ENCODE data around the gene MICU1. TPM values are rescaled to one million over a fixed set of nuclear protein-coding genes. Genes with fewer than 3 reads are reported as not detected.
"Not testable (repeated sequence)": the region's sequence is repeated elsewhere in the genome, so short reads cannot be mapped to it uniquely, and the experiment has no call there.

Gene MICU1
- polyA plus RNA-seq, 1 experiment, result 40.4 TPM

DNA sequence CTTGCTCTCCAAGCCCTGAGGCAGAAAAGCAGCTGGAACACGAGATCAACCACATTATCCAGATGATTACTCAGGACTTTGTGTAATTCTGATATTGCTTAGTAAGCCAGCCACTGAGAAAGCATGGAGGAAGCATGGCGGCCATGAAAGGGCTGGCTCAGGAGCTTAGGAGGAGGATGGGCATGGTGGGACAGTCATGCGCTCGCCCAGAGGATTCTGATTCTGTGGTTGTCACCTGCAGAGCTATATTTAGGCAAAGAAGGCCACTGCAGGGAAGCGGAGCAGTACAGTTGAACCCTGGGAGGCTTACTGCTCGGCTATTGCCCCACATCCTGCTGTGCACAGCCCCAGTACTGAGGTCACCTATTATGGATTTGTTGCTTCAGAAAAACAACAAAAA, 142.4 kb downstream of the MICU1 start:
- Histone ChIP-seq H3K4me3 (ENCODE audit: low read depth, low read length) (no peak overlapping the region), H3K27me3 (ENCODE audit: control insufficient read depth, insufficient read depth, low read length) (no peaks in the 10 kb centered on the region), H3K36me3 (ENCODE audit: control insufficient read depth, insufficient read depth, low read length) (no peaks in the 10 kb centered on the region; the same call in 1 of the 2 replicates)
- DNase-seq (ENCODE audit: low read depth), result no peak
- ChIA-PET POLR2A (no interaction called here), CTCF (interaction anchor here (1.0 kb wide), 1 partner anchor 351 kb away, joined by 3 read pairs; no protein-coding TSS in a partner anchor)
- TF ChIP-seq, protein P1, sequence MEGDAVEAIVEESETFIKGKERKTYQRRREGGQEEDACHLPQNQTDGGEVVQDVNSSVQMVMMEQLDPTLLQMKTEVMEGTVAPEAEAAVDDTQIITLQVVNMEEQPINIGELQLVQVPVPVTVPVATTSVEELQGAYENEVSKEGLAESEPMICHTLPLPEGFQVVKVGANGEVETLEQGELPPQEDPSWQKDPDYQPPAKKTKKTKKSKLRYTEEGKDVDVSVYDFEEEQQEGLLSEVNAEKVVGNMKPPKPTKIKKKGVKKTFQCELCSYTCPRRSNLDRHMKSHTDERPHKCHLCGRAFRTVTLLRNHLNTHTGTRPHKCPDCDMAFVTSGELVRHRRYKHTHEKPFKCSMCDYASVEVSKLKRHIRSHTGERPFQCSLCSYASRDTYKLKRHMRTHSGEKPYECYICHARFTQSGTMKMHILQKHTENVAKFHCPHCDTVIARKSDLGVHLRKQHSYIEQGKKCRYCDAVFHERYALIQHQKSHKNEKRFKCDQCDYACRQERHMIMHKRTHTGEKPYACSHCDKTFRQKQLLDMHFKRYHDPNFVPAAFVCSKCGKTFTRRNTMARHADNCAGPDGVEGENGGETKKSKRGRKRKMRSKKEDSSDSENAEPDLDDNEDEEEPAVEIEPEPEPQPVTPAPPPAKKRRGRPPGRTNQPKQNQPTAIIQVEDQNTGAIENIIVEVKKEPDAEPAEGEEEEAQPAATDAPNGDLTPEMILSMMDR (IDR thresholded peaks at IDR 0.05; ENCODE audit: insufficient read depth, low read depth, low read length), result no peak

DNA sequence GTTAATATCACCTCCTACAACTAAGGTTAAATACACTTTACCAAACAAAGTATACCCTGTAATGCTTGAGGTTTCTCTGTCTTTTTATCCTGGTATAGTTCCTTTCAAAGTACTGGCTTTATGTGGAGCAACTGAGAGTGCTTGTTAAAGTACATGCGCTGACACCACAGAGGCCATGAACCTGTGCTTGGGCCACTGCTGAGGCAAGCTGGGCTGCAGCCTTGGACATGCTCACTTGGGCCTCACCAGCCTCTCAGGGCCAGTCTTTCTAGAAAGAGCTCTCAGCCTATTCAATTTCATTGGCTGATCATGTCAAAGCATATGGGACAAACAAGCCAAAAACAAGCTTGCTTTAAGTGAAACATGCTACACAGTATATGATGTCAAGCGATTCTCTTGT, 145.0 kb downstream of the MICU1 start:
- CTCF ChIA-PET, result interaction anchor here (1.6 kb wide), 1 partner anchor 11 kb away, joined by 3 read pairs; no protein-coding TSS in a partner anchor
- no peak overlapping the region for H3K4me3 ChIP-seq (ENCODE audit: low read depth, low read length)
- TF ChIP-seq, protein P1 (IDR thresholded peaks at IDR 0.05; ENCODE audit: insufficient read depth, low read depth, low read length), result no peak
- no peak for DNase-seq (ENCODE audit: low read depth)
- POLR2A ChIA-PET, result no interaction called here
- no peaks in the 10 kb centered on the region; the same call in none of the 2 replicates for H3K36me3 ChIP-seq (ENCODE audit: control insufficient read depth, insufficient read depth, low read length)
- no peaks in the 10 kb centered on the region for H3K27me3 ChIP-seq (ENCODE audit: control insufficient read depth, insufficient read depth, low read length)

DNA sequence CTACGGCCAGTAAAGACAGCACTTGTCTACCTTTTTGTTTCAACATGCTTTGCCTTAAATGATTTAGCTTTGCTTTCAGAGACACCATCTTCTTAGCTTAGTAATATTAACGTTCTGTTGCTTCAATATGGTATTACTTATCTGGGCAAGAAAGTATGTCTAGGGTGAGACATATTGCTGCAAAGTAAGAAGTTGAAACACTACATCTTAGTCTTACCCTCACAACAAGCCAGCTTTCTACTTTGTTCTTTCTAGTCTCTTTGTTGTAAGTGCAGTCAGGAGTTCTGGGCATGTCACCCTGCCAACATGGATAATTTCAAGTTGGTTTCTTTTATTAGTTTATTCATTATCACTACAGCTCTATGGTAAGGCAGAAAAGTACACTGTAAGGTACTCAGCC, 148.4 kb downstream of the MICU1 start:
- POLR2A ChIA-PET, result no interaction called here
- CTCF ChIA-PET, result interaction anchor here (0.7 kb wide), 1 partner anchor 125 kb away, joined by 3 read pairs; no protein-coding TSS in a partner anchor
- no peak for DNase-seq (ENCODE audit: low read depth)
- Histone ChIP-seq H3K36me3 (ENCODE audit: control insufficient read depth, insufficient read depth, low read length) (no peaks in the 10 kb centered on the region; the same call in none of the 2 replicates), H3K27me3 (ENCODE audit: control insufficient read depth, insufficient read depth, low read length) (no peaks in the 10 kb centered on the region), H3K4me3 (ENCODE audit: low read depth, low read length) (no peak overlapping the region)
- TF ChIP-seq, protein P1 (IDR thresholded peaks at IDR 0.05; ENCODE audit: insufficient read depth, low read depth, low read length), result no peak

DNA sequence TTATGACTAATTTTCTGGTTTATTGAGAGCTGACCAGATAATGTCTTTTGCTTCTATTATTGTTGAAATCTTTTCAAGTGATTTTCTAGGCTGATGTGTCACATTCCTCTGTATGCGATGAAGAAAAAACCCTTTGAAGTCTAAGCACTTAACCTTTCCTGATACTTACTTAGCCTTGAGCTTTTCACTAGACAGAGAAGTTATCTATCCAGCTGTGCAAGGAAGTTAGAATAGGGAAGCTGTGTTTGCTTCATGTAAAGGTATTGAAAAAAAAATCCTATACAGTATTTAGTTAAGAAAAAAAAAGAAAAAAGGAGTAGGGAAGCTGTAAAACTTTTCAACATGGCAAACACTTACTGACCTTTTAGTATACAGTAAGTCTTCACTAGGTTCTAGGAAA, 153.6 kb downstream of the MICU1 start:
- Histone ChIP-seq H3K4me3 (ENCODE audit: low read depth, low read length) (no peak overlapping the region), H3K36me3 (ENCODE audit: control insufficient read depth, insufficient read depth, low read length) (no peaks in the 10 kb centered on the region; the same call in none of the 2 replicates), H3K27me3 (ENCODE audit: control insufficient read depth, insufficient read depth, low read length) (no peaks in the 10 kb centered on the region)
- no peak for DNase-seq (ENCODE audit: low read depth)
- CTCF ChIA-PET, result interaction anchor here (0.6 to 1.9 kb wide), 2 partner anchors 19 to 85 kb away, joined by 3 to 5 read pairs; no protein-coding TSS in a partner anchor
- TF ChIP-seq, protein P1 (IDR thresholded peaks at IDR 0.05; ENCODE audit: insufficient read depth, low read depth, low read length), result no peak
- POLR2A ChIA-PET, result no interaction called here

DNA sequence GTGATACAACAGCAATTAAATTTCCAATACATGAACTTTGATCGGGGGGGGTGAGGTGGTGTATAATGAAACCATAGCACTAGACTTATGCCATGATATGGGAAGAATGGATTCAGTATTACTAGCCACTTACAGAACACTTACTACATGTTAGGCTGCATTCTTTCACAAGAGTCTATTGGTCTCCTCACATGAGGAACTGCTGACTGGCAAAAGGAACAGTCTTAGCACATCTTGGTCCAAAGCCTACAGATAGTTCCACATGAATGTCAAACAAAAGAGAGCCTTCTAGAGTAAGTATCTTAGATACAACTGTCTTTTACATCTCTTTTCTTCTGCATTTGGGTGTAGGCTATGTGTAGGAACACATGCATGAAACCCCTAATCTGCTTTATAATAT, 155.2 kb downstream of the MICU1 start:
- DNase-seq (ENCODE audit: low read depth), result no peak
- no peak overlapping the region for H3K4me3 ChIP-seq (ENCODE audit: low read depth, low read length)
- no peaks in the 10 kb centered on the region for H3K27me3 ChIP-seq (ENCODE audit: control insufficient read depth, insufficient read depth, low read length)
- POLR2A ChIA-PET, result no interaction called here
- H3K36me3 ChIP-seq (ENCODE audit: control insufficient read depth, insufficient read depth, low read length), result no peaks in the 10 kb centered on the region; the same call in none of the 2 replicates
- CTCF ChIA-PET, result no interaction called here
- TF ChIP-seq, protein P1 (IDR thresholded peaks at IDR 0.05; ENCODE audit: insufficient read depth, low read depth, low read length), result no peak

DNA sequence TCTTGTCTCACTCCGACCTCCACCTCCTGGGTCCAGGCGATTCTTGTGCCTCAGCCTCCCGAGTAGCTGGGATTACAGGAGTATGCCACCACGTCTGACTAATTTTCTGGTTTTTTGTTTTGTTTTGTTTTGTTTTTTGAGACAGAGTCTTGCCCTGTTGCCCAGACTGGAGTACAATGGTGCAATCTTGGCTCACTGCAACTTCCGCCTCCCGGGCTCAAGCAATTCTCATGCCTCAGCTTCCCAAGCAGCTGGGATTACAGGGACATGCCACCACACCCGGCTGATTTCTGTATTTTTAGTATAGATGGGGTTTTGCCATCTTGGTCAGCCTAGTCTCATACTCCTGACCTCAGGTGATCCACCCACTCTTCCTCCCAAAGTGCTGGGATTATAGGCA, 158.8 kb downstream of the MICU1 start:
- H3K27me3 ChIP-seq (ENCODE audit: control insufficient read depth, insufficient read depth, low read length); POLR2A ChIA-PET; H3K4me3 ChIP-seq (ENCODE audit: low read depth, low read length); H3K36me3 ChIP-seq (ENCODE audit: control insufficient read depth, insufficient read depth, low read length); CTCF ChIA-PET; DNase-seq (ENCODE audit: low read depth): not testable (repeated sequence)
